NK-92 (cell line): ENCODE data around the gene ROR2.

ENCODE experiments used
- DNase-seq: peaks from one replicate; lab custom pipeline; 2025; ENCODE audit not compliant: unreplicated experiment; lab: John Stamatoyannopoulos, UW

ROR2 gene

GRCh38 chr9:91882627-91883026 lies 67.4 kb downstream of the ROR2 start:
- no peak for DNase-seq

- no peak for DNase-seq
These were observed 69.6 kb downstream of the ROR2 start for GRCh38 chr9:91880378-91880972.

- DNase-seq: no peak
These were observed 70.8 kb downstream of the ROR2 start for GRCh38 chr9:91879231-91879630.

GRCh38 chr9:91873637-91874051 lies 76.4 kb downstream of the ROR2 start:
- DNase-seq: no peak

GRCh38 chr9:91868732-91869391 lies 81.2 kb downstream of the ROR2 start:
- no peak for DNase-seq

- DNase-seq: no peak
These were observed 82.3 kb downstream of the ROR2 start for GRCh38 chr9:91867740-91868139.

- DNase-seq: no peak
These were observed 85.0 kb downstream of the ROR2 start for GRCh38 chr9:91865041-91865440.

- no peak for DNase-seq
These were observed 85.6 kb downstream of the ROR2 start for GRCh38 chr9:91864380-91864779.

GRCh38 chr9:91863469-91863868 lies 86.6 kb downstream of the ROR2 start:
- DNase-seq: no peak

- DNase-seq: no peak
These were observed 91.6 kb downstream of the ROR2 start for GRCh38 chr9:91858213-91859030.

GRCh38 chr9:91857291-91858212 lies 92.5 kb downstream of the ROR2 start:
- DNase-seq: no peak

GRCh38 chr9:91856419-91856818 lies 93.6 kb downstream of the ROR2 start:
- DNase-seq: no peak

- DNase-seq: no peak
These were observed 94.8 kb downstream of the ROR2 start for GRCh38 chr9:91855196-91855595.

GRCh38 chr9:91852801-91853347 lies 97.2 kb downstream of the ROR2 start:
- no peak for DNase-seq

GRCh38 chr9:91849694-91850093 lies 100.3 kb downstream of the ROR2 start:
- DNase-seq: no peak

GRCh38 chr9:91848146-91848545 lies 101.9 kb downstream of the ROR2 start:
- DNase-seq: no peak

- no peak for DNase-seq
These were observed 102.4 kb downstream of the ROR2 start for GRCh38 chr9:91847581-91848091.

- DNase-seq: no peak
These were observed 104.1 kb downstream of the ROR2 start for GRCh38 chr9:91845879-91846278.

- DNase-seq: no peak
These were observed 105.2 kb downstream of the ROR2 start for GRCh38 chr9:91844701-91845291.

- no peak for DNase-seq
These were observed 105.8 kb downstream of the ROR2 start for GRCh38 chr9:91844190-91844589.
